Stimulated activated CD4-positive, alpha-beta T cell treated with anti-CD3 and anti-CD28 coated beads, Interleukin-2, amount 100 ng/mL, for 48 hours (primary cell): ENCODE data around the gene FTL.

Experiments used
- DNase-seq, 2 donors: peaks; one replicate each; pipeline ENCODE4 v3.0.0-alpha.2; 2020

FTL gene

DNA sequence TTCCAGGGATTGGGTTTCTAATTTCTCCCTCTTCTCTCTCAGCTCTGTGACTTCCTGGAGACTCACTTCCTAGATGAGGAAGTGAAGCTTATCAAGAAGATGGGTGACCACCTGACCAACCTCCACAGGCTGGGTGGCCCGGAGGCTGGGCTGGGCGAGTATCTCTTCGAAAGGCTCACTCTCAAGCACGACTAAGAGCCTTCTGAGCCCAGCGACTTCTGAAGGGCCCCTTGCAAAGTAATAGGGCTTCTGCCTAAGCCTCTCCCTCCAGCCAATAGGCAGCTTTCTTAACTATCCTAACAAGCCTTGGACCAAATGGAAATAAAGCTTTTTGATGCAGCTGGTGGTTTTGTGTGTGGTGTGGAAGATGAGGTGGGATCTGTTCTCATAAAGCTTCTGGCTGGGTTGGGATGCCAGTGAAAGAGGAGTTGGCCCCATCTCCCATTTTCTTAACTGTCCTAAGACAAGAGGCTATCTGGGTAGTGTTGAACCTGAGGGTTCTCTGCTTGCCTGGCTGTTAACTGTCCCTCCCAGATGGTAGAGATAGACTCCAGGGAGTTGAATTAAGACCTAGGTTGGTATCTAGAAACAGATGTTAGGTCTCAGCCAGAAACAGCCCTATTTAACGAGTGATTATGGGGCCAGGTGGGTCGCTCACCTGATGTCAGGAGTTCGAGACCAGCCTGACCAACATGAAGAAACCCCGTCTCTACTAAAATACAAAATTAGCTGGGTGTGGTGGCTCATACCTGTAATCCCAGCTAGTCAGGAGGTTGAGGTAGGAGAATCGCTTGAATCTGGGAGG is 1.6 kb downstream of the FTL start:
- DNase-seq = no peak

DNA sequence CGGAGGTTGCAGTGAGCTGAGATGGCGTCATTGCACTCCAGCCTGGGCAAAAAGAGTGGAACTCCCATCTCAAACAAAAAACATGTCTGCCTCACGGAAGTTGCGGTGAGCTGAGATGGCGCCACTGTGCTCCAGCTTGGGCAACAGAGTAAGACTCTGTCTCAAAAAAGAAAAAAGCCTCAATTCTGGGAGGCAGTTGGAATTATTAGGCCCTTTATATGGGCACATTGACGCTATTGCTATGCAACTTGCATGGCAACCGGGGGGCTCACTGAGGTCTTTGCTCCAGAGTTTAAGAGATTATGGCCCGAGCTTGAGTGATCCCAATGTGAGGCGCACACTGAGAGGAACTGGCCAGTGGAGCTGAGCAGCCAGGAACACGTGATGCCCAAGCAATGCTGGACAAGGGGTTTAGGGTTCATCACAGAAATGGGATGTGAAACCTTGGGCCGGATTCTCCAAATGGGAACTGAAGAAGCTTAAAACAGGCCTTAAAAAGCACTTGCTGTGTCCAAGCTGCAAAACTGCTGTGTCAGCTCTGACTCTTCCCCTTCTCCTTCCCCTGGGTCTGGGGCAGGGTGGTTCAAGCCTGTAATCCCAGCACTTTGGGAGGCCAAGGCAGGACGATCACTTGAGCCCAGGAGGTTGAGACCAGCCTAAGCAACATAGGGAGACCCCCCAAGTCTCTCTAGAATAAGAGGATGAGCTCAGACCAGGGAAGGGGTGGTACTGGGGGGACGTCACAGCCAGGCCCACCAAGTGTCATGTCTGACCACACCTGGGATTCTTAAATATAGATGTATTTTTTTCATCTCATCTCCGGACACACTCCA is 2.5 kb downstream of the FTL start:
- DNase-seq = no peak

DNA sequence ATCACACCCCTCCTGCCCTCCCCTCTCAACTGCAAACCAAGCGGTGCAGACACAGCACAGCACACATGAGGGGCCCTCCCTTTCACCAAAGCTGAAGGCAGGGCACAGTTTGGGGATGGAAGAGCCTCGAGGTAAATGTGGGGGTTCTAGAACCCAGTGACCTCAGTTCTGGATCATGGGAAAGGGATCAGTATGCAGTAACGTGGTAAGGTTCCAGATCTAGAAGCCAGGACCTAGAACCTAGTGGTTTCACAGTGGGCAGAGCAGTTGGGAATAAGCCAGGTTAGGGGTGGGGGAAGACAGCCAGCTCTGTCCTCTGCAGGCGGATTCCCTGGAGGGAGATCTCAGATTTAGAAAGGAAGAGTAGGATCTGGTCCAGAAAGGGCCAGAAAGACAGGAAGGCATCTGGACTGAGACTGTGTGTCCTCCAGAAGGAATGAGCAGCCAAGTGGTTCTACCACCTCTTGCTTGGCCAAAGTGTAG is 3.1 kb downstream of the FTL start:
- no peak for DNase-seq

DNA sequence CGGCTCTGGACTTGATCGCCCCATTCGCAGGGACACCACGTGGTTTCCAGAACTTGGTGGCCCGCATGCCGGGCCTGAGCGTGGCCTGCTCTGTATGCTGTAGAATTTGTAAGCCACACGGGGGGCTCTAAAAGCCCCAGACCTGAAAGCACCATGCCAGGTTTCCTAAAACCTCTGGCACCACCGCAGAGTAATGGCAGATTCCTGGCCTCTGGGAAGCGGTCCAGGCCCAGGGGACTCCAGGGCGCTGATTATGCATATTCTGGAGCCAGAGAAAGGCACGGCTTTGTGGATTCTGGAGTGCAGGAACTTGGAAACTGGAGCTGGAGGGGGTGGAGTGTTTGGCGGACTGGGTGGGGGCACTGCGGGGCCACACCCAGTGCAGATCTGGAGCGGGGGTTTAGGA is 3.7 kb downstream of the FTL start:
- no peak for DNase-seq

DNA sequence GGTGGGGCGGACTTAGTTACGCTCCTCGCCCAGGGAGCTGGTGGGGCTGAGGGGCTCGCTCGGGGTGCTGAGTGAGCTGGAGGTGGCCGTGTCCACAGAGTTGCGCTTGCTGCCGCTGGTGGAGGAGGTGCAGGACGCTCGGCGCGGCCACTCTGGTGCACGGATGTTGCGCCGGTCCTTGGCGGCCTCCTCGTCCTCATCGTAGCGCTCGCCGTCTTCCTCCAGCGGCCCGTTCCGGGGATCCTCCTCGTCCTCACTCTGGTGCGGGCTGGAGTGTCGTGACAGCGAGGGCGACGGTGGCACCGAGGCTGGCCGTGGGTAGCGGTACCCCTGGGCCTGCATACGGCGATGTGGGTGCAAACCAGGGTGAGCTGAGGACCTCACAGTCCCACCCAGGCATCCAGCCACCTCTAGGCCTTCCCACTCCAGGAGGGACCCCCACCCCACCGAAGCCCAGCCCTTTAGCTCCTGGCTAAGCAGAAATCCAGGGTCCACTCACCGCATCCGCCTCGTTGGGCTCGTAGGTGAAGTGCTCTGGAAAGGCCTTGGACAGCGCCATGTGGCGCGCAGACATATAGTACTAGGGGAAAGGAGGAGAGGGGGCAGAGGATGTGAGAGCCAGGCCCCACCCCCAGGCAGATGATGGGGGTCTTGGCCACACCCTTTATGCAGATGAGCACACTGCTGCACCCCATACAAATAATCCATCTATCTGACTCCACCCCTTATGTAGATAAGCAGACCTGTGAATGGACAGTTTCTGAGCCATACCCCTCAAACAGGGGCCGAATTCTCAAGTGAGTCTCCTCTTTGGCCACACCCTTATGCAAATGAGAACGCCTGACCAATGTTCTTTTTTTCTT is 4.4 kb downstream of the FTL start:
- DNase-seq = no peak

DNA sequence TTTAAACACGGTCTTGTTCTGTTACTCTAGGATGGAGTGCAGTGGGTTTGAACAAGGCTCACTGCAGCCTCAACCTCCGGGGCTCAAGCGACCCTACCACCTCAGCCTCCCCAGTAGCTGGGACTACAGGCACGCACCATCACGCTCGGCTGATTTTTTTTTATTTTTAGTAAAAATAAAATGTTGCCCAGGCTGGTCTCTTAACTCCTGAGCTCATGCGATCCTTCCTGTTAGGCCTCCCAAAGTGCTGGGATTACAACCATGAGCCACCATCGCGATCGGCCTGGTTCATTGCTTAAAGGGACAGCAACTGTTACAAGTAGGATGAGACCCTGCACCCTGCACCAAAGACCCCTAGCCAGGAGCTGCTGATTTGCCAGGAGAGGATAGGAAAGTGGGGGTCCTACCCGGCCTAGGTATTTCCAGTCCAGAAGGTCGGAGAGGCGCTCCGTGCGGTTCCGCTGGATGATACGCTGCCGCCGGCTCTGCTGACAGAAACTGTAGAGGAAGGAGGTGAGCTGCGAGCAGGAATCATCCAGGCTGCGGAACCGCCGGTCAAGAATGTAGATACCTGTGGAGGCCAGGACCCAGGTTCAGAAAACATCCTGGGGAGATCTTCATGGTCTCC is 5.1 kb downstream of the FTL start:
- no peak for DNase-seq

DNA sequence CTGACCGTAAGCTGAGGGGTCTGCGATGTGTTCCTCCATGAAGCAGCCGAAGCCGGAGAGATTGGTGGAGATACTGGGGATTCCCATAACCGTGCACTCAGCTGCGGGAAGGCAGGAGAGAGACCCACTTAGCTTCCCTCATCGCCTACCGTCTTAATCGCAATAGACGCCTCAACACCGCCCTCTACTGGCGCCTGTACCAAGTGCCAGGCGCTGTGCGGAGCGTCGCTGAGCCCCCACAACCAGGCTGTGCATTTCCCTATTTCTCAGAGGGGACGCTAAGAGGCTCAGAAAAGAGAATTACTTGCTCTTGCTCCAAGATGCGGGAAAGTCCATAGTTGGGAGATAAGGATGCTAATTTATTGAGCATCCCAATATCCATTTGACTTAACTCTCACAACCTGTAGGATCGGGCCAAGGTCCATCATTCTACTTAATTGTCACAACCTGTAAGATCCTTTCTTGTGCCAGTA is 5.8 kb downstream of the FTL start:
- DNase-seq = peak; percentile 81 to 90

DNA sequence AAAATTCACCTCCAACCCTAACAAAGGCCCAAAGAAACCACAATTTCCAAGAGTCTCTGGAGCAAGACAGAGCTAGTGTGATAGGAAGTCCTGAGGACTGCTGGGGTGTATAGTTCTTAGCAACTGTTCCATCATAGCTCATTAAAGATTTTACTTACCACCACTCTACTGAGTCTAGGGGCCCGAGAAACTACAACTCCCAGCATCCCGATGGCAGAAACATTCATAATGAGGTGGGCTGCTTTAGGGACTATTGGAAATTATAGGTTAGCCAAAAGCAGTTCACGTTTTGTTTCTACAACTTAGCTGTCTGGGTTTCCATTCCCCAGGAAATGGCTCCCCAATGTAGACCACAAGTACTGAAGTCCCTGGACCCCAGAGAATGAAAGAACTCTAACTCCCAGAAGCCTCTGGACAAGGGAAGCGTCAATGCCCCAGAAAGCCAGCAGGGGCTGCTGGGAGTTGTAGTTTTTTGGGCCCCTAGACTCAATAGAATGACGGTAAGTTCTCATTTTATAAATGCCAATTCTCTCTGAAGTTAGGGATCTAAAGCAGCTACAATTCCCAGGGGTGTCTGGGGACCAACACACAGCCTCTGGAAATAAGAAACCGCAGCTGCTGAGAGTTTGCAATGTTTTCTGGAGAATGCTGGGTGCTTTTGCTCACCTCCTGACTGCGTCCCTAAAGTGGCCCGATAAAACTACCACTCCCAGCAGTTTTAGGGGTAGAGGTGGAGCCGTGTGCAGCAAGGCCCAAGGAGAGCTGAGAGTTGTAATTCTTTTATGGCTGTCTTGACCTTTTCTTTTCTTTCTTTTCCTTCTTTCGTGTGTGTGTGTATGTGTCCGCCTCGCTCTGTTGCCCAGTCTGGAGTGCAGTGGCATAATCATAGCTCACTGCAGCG is 11.1 kb downstream of the FTL start:
- no peak for DNase-seq

DNA sequence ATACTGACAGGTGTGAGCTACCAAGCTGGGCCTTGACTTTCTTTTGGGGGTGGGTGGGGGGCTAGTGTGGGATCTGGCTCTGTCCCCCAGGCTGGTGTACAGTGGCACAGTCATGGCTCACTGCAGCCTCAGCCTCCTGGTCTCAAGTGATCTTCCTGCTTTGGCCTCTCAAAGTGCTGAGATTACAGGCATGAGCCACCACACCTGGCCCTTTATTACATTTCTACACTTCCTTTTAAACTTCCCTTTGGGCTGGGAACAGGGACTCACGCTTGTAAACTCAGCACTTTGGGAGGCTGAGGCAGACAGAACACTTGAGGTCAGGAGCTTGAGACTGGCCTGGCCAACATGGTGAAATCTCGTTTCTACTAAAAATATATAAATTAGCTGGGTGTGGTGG is 12.0 kb downstream of the FTL start:
- no peak for DNase-seq

DNA sequence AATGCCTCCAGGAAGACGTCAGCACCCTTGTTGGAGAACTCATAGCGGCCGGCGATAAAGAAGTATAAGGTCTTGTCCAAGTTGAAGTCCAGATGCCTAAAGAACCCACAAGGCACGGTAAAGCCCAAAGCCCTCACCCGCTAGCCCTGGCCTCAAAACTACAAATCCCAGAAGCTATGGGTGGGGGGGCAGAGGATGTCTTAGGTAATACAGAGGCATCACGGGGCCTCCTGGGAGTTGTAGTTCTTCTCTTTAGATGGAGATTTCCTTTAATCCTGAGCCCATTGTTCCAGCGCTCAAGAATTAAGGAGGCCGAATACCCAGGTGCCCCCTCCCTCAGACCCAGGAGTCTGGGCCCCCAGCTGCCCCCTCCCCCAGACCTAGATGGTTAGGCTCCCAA is 17.2 kb downstream of the FTL start:
- DNase-seq = no peak

DNA sequence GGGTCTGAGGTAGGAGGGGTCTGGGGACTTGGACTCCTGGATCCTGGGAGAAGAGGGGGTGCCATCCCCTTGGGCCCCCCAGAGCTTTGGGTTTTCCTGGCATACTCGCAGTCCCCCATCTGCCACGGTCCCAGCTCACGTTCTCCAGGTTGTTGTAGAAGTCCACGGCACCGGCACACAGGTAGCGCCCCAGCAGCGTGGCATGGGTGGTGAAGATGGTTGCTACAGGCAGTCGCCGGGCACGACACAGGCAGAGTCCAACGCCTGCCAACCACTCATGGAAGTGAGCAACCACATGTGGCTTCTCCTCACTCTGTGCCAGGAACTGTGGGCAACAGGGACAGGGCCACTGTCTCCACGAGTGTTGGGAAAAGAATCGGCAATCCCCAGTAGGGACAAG is 20.6 kb downstream of the FTL start:
- DNase-seq = no peak

DNA sequence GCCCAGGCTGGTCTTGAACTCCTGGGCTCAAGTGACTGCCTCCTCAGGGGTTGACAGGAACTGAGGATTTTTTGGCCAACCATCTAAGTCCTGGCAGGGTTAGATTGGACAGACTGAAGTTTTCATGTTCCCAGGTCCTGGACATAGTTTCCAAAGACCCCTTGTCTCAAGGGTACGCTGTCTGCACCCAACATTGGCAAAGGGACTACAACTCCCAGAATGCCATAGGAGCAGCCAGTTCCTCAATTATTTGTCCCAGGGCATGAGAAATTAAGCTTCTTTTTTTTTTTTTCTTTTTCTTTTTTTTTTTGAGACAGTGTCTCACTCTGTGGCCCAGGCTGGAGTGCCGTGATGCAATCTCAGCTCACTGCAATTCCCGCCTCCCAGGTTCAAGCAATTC is 21.1 kb downstream of the FTL start:
- no peak for DNase-seq

DNA sequence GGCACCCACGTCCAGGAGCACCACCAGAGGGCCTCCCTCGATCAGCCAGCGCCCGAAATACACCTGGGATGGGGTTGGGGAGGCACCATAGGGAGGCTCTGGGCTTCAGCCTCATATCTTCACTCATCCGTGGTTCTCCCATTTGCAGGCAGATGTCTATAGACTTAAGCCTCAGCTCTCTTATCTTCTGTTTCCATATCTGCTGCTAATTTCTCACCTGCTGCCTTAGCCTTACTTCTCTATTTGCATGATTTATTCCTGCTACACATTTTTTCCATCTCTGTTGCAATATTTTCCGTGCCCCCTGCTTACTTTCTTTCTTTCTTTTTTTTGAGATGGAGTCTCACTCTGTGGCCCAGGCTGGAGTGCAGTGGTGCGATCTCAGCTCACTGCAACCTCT is 22.2 kb downstream of the FTL start:
- no peak for DNase-seq

DNA sequence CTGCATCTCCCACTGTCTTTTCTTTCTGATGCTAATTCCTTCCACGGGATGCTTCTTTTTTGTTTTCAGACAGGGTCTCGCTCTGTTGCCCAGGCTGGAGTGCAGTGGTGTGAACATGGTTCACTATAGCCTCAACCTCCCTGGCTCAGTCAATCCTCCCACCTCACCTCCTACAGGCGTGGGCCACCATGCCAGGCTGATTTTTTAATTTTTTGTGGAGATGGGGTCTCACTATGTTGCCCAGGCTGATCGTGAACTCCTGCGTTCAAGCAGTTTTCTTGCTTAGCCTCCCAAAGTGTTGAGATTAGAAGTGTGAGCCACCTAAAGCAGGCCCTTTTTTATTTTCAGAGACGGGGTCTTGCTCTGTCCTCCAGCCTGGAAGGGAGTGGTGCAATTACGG is 23.2 kb downstream of the FTL start:
- DNase-seq = no peak

DNA sequence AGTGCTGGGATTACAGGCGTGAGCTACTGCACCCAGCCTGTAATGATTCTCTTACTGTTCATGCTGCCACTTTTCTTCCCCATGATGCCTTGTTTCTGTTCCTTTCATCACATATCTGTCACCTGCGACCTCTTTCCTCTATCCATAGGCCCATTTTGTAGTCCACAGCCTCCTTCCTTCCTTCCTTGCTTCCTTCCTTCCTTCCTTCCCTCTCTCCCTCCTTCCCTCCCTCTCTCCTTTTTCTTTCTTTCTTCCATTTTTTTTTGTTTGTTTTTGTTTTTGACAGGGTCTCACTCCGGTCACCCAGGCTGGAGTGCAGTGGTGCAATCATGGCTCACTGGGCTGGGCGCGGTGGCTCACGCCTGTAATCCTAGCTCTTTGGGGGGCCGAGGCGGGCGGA is 23.8 kb downstream of the FTL start:
- DNase-seq = no peak

DNA sequence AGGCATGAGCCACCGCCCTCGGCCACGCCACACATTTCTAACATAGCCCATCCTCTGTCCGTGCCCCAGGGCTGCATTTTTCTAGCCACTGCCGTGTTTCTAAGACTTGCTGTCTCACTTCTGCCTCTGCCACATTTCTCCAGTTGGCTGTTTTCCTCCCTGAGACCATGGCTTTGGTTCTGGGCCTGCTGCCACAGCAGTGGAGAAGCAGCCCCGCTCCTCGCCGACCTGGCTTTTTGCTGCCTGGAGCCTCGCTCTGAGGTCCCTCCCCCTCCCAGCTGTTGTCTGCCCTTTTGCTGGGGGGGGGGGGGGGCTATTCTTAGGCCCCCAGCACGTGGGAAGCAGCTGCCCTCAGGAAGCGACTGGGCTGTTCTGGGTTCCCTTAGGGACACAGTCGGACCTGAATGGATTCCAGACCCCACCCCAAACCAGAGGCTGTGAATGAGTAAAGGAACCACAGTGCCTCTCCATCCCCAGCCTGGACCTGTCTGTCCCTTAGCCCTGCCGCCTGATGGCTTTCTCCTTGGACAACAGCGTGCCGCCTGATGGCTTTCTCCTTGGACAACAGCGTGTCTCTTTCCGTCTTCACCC is 24.7 kb downstream of the FTL start:
- DNase-seq = no peak

DNA sequence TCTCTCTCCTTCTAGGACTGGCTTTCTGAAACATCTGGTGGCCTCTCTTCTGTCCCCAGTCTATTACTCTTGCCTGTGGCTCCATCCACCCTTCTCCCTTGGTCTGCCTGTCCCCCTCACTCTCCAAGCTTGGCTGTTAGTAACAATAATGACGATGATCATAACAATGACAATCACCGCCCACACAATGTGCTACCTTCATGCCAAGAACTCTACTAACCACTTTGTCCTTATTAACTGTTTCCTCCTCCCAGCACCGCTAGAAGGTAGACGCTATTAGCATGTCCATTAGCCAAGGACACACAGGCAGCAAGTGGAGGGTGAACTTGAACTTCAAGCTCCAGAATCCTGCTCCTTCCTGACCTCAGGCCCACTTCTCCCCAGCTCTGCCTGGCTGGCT is 25.3 kb downstream of the FTL start:
- no peak for DNase-seq

DNA sequence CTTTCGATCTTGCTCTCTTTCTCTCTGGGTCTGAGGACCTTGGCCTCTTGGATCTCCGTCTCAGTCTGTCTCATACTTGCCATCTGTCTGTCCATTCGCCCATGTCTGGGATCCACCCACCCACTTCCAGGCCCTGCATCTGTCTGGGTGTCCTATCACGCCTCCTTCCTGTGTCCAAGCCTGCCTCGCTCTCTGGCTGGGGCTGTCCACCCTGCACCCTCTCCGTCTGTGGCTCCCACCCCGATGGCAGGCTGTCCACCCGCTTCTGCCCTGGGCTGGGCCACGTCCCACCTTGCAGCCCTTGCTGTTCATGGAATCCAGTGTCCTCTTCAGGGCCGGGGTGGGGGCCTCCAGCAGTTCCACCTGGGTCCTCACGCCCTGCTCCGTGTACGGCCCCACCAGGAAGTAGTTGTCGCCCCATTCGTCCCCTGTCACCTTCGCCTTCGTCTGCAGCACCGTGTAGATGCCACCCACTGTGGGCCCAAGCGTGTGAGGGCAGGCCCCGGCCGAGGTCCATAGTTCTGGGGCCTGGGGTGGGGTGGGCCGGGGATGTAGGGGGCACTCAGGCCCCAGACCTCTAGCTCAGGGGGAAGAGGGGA is 26.0 kb downstream of the FTL start:
- DNase-seq = no peak

DNA sequence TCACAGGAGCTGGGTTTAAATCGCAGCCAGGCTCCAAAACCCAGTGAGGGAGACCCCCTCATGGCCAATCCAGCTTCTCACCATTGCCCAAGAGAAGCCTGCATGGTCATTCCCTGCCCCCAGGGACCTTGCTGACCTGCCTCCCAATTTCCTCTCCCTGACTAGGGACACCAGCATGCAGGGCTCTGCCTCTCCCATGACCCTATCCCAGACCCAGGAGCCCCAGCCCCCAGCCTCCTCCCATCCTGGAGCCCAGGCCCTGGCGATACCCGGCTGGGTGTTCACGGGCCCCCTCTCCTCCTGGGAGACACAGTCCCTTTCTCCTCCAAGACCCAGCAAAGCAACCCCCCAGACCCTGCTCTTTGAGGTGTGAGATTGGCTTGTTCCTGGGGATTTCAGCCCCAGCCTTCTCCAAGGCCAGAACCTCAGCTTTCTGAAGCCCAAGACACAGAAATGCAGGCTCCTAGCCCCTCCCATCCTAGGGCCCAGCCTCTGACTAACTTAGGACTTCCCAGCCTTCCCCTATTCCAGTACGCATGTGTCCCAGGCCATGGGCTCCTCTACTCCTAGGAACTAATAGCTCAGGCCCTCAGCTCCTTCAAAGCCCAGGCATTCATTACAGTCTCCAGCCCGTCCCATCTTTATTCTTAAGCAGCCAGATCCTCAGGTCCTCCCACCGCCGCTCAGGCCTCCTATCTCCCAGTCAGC is 26.9 kb downstream of the FTL start:
- no peak for DNase-seq

DNA sequence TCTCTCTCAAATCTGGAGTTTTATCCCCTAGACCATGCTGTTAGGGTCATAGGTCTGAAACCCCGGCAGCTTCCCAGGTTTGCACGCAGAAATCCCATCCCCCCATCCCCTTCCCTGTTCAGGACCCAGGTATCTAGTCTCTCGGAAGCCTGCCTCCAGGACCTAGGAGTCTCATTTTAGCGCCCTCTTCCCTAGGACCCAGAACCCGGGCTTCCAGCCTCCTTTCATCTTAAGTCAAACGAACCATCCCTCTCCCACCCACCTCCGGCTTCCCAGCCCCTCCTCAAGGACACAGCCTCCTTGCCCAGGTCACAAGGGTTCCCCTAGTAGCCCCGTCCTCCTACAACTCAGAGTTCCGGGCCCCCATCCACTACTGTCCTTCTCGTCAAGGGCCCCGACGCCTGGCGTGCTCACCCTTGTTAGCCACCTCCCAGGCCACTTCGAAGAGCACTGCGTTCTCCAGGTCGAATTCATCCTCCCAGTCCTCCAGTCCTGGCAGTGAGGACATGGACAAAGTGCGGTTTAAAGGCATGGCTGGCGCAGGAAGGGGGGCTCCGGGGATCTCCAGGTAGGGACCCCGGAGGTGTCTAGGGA is 27.6 kb downstream of the FTL start:
- DNase-seq = no peak
